GM19395 (cell line): ENCODE measurements around the gene RNF208.
"Not testable (repeated sequence)": the region's sequence is repeated elsewhere in the genome, so short reads cannot be mapped to it uniquely, and the experiment has no call there.

ENCODE experiments used
- ATAC-seq: cut with Tn5 transposase; IDR thresholded peaks from one replicate; pipeline ENCODE4 v1.9.1; 2021; ENCODE audit warnings: mild to moderate bottlenecking, moderate library complexity; ENCODE audit not compliant: unreplicated experiment

Gene RNF208

GRCh38 chr9:137253717-137254623, 31.9 kb upstream of the RNF208 start:
- ATAC-seq, result no peak

GRCh38 chr9:137252555-137253506, 30.8 kb upstream of the RNF208 start:
- no peak for ATAC-seq

- ATAC-seq, result no peak
These were observed 29.6 kb upstream of the RNF208 start for GRCh38 chr9:137251490-137252268.

DNA sequence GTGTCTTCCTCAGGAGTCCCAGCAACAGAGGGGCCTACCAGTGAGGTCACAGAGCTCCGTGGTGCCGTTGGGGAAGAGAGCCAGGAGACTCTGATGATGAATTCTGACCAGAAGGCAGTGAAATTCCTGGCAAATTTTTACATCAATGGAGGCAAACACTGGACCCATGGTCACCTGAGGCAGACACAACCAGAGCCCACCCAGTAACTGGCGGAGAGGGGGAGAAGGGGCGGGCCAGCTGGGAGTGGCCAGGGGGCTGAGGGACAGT, 29.1 kb upstream of the RNF208 start, which contains the start of gene STPG3:
Gene STPG3 (plus strand): TSS at position 93 of the 268 bp plus-strand sequence. CDS start 1 bp downstream, at position 94.
- no peak for ATAC-seq

- no peak for ATAC-seq
These were observed 28.5 kb upstream of the RNF208 start for GRCh38 chr9:137250329-137251193.

GRCh38 chr9:137247916-137248175, 25.8 kb upstream of the RNF208 start:
- no peak for ATAC-seq

- ATAC-seq, result no peak
These were observed 25.3 kb upstream of the RNF208 start for GRCh38 chr9:137247135-137247915.

- ATAC-seq, result no peak
These were observed 23.7 kb upstream of the RNF208 start for GRCh38 chr9:137245450-137246421.

GRCh38 chr9:137244486-137245449, 22.7 kb upstream of the RNF208 start:
- no peak for ATAC-seq

- ATAC-seq, result no peak
These were observed 21.8 kb upstream of the RNF208 start for GRCh38 chr9:137243626-137244485.

DNA sequence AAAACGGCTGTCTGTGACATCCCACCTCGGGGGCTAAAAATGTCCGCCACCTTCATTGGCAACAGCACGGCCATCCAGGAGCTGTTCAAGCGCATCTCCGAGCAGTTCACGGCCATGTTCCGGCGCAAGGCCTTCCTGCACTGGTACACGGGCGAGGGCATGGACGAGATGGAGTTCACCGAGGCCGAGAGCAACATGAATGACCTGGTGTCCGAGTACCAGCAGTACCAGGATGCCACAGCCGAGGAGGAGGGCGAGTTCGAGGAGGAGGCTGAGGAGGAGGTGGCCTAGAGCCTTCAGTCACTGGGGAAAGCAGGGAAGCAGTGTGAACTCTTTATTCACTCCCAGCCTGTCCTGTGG, 21.2 kb upstream of the RNF208 start:
- not testable (repeated sequence) for ATAC-seq

DNA sequence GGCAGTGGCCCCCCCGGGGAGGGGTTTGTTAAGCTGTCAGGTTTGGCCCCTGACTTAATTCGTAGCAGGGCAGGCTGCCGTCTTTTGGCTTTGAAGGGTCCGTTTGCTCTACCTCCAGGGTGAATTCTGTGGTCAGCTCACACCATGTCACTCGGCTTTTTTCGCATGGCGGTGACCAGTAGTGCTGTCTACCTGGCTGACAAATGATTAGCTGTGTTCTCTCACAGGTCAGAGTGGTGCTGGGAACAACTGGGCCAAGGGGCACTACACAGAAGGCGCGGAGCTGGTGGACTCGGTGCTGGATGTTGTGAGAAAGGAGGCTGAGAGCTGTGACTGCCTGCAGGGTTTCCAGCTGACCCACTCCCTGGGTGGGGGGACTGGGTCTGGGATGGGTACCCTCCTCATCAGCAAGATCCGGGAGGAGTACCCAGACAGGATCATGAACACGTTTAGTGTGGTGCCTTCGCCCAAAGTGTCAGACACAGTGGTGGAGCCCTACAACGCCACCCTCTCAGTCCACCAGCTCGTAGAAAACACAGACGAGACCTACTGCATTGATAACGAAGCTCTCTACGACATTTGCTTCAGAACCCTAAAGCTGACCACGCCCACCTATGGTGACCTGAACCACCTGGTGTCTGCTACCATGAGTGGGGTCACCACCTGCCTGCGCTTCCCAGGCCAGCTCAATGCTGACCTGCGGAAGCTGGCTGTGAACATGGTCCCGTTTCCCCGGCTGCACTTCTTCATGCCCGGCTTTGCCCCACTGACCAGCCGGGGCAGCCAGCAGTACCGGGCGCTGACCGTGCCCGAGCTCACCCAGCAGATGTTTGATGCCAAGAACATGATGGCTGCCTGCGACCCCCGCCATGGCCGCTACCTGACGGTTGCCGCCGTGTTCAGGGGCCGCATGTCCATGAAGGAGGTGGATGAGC, 20.5 kb upstream of the RNF208 start:
- ATAC-seq, result no peak

GRCh38 chr9:137241490-137242268, 19.6 kb upstream of the RNF208 start:
- peak; percentile 7 for ATAC-seq

- ATAC-seq, result peak; percentile 78
These were observed 18.9 kb upstream of the RNF208 start, which contains the start of gene TUBB4B for GRCh38 chr9:137240841-137241489. TSS of gene TUBB4B (plus strand) at chr9:137241287. CDS start at chr9:137241361, 74 bp downstream.
